Activated CD4-positive, alpha-beta T cell treated with anti-CD3 and anti-CD28 coated beads, Interleukin-2, amount 50 U/mL, for 48 hours (primary cell): ENCODE results near the gene GLT1D1.

Experiments used
- DNase-seq, 2 experiments: peaks; one replicate each; pipeline ENCODE4 v3.0.0-alpha.2; 2020

Gene GLT1D1

DNA sequence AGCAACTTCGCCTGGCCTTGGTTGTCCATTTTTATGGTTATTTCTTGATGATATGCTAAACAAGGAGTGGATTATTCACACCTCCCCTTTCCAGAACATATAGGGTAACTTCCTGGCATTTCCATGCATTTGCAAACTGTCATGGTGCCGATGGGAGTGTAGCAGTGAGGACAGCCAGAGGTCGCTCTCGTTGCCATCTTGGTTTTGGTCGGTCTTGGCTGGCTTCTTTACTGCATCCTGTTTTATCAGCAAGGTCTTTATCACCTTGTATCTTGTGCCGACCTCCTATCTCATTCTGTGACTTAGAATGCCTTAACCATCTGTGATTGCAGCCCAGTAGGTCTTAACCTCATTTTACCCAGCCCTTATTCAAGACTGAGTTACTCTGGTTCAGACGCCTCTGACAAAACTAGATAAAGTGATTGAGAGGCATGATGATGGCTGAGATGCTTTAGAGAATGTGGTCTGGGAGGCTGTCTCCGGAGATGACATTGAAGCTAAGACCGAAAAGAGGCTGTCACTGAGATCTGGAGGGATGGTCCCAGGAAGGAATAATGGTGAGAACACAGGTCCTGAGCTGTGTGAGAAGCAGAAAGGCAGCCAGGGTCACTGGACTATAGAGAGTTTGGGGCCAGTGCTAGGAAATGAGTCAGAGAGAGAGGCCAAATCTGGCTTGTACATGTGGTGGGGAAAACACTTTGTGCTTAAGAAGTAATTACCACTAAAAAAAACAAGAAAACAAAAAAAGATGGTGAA, 2.9 kb downstream of the GLT1D1 start:
- DNase-seq = no peak

DNA sequence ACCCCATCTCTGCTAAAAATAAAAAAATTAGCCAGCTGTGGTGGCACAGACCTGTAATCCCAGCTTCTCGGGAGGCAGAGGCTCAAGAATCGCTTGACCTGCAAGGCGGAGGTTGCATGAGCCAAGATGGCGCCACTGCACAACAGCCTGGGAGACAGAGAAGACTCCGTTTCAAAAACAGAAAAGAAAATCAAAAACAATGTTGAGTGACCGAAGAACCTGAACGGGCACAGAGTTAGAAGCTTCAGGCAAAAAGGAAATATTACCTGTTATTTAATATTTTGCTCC, 3.5 kb downstream of the GLT1D1 start:
- DNase-seq = no peak

DNA sequence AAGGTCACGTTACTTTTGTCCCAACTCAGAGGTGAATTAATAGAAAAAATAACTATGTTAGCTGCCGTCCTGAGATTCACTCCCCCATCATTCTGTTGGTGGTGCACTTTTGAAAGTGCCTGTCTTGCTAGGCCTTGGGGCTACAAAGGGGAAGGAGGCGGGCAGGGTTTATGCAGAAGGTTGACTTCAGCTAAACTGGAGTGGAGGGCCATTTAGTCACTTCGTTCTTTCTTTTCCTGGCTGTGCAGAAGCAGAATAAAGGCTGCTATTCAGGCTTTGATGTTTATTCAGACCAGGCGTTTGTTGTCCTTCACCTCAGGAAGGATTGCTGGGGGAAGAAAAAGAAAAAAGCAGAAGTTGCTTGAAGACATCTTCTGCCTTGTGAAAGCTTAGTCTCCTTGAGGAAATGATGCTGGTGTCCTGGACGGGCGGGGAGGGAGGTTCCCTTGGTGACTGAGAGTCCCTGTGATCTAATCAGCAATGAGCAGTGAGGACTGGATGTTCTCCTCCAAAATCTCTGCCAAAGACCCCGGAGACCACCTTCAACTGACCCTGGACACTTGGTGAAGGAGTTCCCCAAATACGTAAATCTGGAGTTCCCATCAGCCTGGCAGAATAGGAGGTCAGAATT, 4.0 kb downstream of the GLT1D1 start:
- DNase-seq = no peak

DNA sequence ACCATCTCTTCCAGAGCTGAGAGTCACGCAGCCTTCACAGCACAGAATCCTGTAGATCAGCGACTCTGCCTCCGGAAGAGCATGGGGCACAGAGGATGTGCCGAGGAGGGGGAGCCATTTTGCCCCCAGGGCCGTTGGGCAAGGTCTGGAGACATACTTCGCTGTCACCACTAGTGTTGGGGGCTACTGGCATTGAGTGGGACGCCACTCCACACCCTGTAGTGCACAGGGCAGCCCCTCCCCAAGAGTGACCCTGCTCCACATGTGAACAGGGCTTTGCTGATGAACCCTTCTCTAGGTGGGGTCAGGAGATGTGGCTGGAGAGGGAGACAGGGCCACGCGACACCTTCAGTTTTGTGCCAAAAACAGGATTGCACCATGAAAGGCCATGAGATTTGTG, 6.0 kb downstream of the GLT1D1 start:
- no peak for DNase-seq

DNA sequence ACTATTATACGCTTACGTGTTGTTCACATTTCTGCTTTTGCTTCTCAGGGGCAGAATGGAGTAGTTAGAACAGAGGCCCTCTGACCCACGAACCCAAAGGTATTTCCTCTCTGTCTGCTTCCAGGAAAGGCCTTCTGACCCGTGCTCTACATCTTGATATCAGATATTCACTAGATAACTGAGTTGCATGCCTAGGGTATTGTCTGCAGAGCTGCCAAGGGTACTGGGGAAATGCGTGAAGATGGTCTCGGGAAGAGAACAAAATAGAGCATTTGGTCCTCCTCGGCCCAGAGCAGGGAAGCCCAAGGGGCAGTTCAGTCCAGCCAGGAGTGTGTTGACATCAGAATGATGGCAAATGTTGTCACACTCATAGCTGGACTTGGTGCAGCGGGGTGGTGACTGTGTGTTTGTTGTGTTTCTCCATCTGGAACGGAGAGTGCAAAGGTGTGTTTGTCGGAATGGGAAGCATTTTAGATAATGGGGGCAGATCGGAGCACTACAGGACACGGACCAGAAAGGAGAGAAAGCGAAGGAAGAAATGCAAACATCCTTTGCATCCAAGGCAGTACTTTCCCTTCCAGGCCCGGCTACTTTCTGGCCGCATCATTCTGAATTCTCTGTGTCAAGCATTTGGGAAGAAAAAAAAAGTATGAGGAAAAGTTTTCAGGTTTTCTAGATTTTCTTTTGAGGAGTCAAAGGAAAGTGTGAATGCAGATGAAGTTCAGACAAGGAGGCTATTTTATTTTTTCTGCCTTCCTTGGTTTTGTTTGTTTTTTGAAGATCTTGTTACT, 8.1 kb downstream of the GLT1D1 start:
- DNase-seq = no peak

DNA sequence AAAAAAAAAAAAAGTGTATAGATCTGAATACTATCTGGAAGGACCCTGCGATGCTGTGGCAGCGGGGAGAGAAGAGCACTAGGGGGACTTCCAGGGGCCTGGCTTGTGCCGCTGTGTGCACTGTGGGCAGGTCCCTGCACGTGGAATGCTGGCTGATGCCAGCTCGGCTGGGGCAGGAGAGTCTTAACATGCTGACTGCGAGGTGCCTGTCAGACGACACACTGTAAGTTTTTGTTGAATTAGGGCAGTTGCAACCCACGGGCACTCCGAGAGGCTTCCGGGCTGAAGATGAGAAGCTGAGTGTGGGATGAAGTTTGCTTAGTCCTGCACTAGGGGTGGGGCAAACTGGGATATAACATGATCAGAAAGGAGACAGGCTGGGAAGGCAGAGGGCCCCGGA, 10.7 kb downstream of the GLT1D1 start:
- no peak for DNase-seq

DNA sequence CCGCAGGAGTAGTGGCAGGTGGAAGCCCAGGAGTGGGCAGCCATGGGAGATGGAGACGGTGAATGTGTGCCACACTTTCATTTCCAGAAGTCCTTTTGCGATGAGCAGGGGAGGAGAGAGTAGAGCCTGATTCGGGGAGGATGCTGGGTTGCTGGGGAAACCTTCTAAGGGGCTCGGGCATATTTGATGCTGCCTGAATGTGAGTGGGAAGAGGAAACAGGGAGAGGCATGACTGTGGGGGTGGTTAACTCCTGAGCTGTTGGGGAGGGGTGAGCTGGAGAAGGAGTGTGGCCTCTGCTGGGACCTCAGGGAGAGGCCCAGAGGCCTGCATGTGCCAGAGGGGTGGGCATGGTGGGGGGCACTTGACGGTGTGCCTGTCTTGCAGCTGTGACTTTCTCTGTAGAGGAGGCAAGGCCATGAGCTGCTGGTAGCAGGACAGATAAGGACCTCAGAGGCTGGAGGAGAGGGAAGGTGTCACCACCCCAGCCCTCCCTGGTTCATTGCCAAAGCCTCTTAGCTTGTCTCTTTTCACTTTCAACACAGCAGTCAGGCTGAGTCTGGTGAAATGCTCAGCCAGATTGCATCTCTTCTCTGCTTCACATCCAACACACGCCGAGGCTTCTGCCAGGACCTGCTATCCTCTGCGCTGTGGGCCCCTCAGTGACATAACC, 11.4 kb downstream of the GLT1D1 start:
- no peak for DNase-seq

DNA sequence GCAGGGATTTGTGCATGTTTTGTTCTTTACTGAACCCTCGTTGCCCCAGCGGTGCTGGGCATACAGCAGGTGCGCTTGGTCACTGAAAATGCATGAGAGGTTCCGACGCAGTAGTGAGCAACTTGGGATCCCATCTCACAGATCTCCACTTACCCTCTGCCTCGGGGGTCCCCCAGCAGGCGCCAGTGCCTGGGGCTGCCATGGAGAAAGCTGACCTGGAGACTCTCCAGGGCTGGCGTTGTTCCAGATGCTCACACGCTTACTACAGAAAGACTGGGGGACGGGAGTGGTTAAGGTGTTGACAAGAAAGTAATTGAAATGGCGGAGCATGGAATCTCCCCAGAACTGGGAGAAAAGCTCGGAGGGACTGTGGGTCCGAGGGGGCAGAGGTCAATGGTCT, 14.2 kb downstream of the GLT1D1 start:
- DNase-seq = no peak

DNA sequence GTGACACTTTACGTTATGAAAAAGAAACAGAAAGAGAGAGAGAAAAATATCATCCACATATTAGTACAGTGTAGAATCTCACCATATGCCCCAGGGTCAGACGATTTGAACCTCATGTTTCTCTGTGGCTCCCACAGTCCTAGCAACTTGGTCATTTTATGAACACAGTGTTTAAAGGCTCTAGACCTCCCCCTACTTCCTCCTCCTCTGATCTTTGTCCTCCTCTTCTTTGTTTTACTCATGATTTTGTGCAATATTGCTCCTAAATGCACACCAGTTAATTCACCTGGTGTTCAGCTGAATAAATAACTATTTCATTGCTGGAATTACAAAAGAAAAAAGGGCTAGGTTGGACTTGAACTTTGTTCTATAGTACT, 18.2 kb downstream of the GLT1D1 start:
- no peak for DNase-seq

DNA sequence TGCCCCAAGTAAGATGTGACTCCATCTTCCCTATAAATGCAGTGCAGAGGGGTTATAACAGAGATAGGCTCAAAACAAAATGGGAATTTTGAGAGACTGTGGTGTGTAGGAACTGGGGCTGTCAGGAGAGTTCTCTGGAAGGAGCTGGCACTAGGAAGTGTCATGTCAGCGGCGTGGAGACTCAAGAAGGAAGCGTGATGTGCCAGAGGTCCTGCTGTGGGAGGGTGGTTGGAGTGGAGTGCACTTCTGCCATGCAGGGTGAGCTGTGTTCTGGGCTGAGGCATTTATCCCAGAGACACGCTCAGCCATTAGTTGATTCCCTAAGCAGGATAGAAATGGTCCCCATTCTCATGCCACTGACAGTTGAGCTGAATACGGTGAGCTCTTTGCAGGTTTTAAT, 19.0 kb downstream of the GLT1D1 start:
- DNase-seq = no peak

DNA sequence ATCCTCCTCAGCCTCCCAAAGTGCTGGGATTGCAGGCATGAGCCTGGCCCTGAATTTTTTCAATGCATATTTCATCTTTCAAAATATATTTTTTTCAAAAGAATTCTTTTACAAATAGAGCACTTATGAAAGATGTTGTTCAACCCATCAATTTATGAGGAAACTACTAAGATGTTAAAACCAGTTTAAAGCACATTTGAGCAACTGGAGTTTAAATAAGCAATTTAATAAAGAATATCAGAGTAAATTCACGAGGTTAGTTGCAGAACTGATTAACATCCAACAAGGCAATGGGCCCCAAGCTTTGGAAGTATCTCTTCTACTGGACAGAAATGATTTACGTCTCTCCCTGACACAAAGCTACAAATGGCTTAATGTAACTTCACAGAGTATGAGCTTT, 23.3 kb downstream of the GLT1D1 start:
- no peak for DNase-seq

DNA sequence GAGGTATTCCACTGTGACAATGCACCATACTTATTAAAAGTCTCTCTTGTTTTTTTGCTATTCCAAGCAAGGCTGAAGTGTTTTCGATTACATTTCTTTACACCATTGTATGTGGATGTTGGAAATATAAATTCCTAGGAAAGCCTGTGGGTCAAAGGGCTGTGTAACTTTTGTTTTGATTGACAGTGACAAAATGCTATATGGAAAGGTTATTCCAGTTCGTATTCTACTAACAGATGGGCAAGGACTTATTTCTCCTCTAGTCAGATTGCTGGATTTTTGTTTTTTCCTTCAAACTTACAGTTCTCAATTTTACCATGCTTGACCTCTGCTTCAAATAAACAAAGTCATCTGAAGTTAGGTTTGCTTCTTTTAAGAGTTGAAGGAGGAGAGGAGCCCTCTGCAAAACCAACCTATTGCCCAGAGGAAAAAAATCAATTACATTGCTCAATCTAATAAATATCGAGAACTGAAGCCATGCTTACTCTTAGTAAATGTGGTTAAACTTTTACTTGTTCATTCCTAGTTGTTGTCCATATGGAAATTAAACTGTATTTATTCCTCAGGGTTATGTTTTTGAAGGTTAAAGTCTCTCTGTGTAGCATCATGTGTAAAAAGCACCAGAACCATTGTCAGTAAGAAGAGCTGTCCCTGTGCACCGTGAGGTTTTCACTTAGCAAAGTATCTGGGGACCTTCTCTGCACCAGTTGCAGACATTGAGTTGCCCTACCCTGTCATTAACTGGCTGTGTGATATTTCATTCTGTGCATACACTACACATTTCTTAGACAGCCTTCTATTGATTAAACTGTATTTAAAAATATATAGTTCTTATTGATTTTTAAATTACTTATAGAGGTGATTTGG, 26.9 kb downstream of the GLT1D1 start:
- no peak for DNase-seq

DNA sequence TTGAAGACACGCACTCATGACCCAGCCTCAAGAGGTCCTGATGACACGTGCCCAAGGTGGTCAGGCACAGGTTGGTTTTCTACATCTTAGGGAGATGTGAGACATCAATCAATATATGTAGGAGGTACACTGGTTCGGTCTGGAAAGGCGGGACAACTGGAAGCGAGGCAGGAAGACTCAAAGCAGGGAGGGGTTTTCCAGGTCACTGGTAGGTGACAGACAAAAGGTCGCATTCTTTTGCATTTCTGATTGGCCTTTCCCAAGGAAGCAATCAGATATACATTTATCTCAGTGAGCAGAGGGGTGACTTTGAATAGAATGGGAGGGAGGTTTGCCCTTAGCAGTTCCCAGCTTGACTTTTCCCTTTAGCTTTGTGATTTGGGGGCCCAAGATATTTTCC, 38.6 kb downstream of the GLT1D1 start:
- no peak for DNase-seq

DNA sequence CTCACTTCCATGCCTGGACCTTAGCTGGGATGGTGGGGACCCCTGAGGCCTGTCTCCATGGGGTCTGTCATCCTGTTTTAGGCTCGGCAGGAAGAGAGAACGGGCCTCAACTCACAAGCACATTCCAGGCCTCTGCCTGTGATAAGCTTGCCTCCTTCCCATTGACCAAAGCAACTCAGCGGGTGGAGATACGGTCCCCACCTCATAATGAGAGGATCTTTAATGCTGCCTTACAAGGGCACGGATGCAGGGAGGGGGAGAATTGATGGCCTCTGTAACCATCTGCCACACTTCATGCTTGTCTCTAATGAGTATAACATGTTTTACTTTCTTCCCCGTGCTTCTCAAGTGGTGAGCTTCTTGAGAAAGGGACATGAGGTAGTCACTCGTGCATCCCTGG, 50.0 kb downstream of the GLT1D1 start:
- no peak for DNase-seq

DNA sequence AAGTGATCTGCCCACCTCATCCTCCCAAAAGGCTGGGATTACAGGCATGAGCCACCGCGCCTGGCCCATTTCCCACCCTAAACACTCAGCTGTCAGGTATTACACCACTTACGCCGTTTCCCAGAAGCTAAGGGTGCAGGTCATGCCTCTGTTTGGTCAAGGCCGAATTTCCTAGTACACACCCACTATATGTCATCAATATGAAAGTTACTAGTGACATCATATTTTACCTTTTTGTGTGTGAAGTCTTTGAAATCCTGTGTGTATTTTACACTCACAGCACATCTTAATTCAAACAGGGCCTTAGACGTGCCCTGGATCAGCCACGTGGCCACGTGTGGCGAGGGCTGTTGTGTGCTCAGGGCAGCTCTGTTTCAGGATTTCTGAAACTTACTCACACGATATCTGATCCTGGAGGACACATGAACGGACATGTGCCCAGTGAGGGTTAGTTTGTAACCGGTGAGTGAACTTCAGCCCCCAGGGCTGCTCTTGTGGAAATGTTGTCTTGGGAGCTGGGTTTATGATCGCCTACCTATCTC, 51.8 kb downstream of the GLT1D1 start:
- no peak for DNase-seq

DNA sequence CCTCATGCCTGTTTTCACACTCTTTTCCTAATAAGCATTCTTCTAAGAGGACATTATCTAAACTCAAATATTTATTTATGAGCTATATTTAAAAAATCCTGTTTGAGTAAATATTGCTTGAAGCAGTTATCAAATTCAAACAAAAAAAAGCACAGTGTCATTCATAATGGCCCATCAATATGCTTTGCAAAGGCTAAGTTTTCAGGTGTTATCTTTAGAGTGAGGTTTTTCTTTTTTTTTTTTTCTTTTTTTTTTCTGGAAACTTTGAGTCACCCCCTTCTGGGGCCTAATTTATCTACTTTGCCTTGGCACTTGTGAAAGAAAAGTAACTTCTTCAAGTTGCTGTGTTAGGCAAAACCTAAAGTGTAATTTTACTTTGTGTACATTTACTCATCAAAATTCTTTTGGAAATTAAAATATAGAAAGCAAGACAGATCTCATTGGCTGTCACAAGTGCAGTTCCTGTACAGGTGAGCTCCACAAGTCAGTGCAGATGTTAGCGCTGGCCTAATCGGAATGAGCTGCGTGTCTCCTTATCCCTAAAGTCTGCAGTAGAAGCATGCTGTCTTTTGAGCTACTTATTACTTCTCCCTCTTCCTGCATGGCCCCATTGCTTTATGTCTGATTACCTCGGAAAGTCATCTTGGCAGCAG, 53.3 kb downstream of the GLT1D1 start:
- DNase-seq = no peak

DNA sequence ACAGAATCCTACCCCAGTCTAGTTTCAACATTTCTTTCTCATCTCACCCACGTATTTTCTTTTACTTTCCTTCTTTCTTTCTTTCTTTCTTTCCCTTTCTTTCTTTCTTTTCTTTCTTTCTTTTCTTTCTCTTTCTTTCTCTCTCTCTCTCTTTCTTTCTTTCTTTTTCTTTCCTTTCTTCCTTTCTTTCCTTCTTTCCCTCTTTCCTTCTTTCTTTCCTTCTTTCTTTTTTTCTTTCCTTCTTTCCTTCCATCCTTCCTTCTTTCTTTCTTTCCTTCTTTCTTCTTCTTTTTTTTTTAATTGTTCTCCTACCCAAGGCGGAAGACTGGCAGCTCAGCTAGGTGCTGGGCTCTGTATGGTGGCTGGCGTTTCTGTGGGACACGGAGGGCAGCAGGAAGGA, 55.0 kb downstream of the GLT1D1 start:
- DNase-seq = no peak

DNA sequence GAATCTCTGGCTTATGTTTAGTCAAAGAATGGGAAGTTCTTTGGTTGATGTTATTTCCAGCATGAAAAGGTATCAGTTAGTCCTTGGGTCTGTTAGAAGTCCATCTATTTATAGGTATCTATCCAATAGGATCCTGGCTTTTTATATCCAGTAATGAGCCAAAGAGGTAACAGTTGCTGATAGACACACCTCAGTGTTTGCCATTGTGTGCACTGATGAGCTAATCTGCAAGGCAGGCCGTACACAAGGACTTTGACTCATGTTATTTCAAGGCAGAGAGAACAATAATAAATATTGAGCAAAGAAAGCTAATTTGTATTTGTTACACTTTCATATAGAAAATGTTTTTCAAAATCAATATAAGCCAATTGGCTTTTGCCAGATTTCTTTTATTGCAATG, 56.4 kb downstream of the GLT1D1 start:
- no peak for DNase-seq

DNA sequence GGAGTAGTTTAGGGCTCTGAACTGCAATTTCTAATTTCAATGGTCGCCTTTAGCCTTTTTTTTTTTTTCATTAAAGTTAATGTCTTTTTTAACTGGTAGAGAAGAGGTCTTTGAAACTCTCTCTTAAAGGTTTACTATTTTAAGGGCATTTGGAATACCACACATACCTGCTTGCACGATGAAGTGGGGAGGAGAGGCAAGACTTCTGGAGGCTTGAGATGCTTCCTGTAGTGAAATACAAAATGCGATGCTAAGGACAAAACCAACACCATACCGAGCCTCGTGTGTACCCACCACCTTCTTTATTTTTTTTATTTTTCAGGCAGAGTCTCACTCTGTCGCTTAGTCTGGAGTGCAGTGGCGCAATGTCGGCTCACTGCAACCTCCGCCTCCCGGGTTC, 57.4 kb downstream of the GLT1D1 start:
- DNase-seq = no peak

DNA sequence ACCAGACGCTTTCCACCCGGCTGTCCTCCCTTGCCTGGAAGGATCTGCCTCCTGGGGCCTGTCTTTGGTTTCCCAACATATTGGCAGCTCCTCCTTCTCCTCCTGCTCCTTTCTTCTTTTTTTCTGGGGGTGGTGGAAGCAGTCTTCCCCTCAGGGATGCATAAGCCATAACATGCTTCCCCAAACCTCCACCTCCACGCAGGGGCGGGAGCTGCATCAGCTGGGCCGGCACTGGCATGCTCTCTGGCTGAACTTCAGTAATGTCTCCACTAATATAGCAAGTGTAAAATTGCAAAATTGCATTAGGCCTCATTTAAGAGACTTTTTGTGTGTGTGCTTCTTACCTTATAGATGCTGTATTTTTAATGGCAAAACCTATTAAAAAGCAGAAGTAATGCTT, 58.6 kb downstream of the GLT1D1 start:
- no peak for DNase-seq

DNA sequence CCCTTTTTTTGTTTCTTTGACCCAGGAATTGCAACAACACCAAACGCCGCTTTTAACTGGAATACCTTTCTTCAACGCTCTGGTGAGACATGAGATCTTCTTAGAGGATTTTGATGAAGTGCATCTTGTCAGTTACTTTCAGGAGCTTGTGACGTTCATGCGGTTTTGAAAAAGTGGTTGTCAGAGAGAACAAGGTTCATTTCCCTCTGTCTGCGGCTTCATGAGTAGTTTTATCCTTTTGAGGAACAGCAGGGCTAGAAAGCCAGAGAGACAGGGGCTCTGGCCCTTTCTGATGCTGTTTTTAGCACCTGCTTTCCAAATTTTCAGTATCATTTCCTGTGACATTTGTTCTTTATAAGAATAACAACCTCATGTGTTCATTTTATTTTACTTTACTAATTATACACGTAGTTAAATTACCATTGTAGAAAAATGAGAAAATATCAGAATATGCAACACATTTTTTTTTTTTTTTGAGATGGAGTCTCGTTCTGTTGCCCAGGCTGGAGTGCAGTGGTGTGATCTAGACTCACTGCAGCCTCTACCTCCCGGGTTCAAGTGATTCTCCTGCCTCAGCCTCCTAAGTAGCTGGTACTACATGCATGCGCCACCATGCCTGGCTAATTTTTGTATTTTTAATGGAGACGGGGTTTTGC, 61.8 kb downstream of the GLT1D1 start:
- DNase-seq = peak in 1 of 2 experiments; percentile 36
